Testis (tissue), 3 donors: ENCODE measurements around the gene ATG7. TPM values are rescaled to one million over a fixed set of nuclear protein-coding genes. Genes with fewer than 3 reads are reported as not detected.

ENCODE experiments used
- DNase-seq: peaks from one replicate; pipeline ENCODE4 v3.0.0-alpha.2; 2019
- H3K27ac ChIP-seq, 2 donors: fragments of 200-600 bp; sonication (generic); one replicate each; pipeline ENCODE4 v1.5.1; 2019
- H3K27me3 ChIP-seq: fragments of 200-600 bp; sonication (generic); one replicate; pipeline ENCODE4 v1.5.1; 2019
- H3K36me3 ChIP-seq: fragments of 200-600 bp; sonication (generic); one replicate; pipeline ENCODE4 v1.5.1; 2017; ENCODE audit warnings: low read depth; ENCODE audit errors: missing control alignments
- H3K4me1 ChIP-seq: fragments of 200-600 bp; sonication (generic); one replicate; pipeline ENCODE4 v1.5.1; 2019
- H3K4me3 ChIP-seq, 2 donors: fragments of 200-600 bp; sonication (generic); one replicate each; pipeline ENCODE4 v1.5.1; 2017 to 2019
- H3K9me3 ChIP-seq: fragments of 200-600 bp; sonication (generic); one replicate; pipeline ENCODE4 v1.5.1; 2017
- POLR2A ChIP-seq: fragments of 450-650 bp; IDR thresholded peaks from one replicate; pipeline ENCODE4 v1.6.1; 2017; ENCODE audit warnings: antibody characterized with exemption, mild to moderate bottlenecking, moderate library complexity
- WGBS, 2 donors: methylation state at CpG; one replicate each; pipeline ENCODE4 v1.1.5; 2018; 5-methylcytosine and 5-hydroxymethylcytosine counted together
- intact Hi-C: fragments of 100-400 bp; cut with DNase I; formaldehyde crosslinking; loops from one replicate; pipeline ENCODE4 v1.15.1; 2023; ENCODE audit warnings: low total_unique reads
- polyA plus RNA-seq: library from polyadenylated mRNA; stranded (reverse); fragments of 350-450 nt; fragmentation: Illumina TruSeq; extraction: RNeasy Lipid Tissue Mini Kit (QIAGEN cat#74804); gene quantifications from one replicate; pipeline ENCODE4 v1.2.3, GENCODE V29; 2014; ENCODE audit warnings: low read depth, low replicate concordance; ENCODE audit not compliant: insufficient read depth
- total RNA-seq, 2 donors: library from RNA; depleted of rRNA; stranded (reverse); fragments of >200 nt; gene quantifications; one replicate each; pipeline ENCODE4 v1.2.3, GENCODE V29; 2016
- TF ChIP-seq, protein P1 (sequence below), 3 experiments: fragments of 450-650 bp in 2 of 3; fragments of 200-600 bp in 1 of 3; sonication (generic) in 1 of 3; IDR thresholded peaks; one replicate each; pipeline ENCODE4 v1.5.1; 2016 to 2019; ENCODE audit warnings: antibody characterized with exemption in 3 of 3, mild to moderate bottlenecking in 2 of 3, moderate library complexity in 1 of 3

ATG7 gene
- total and polyA plus RNA-seq, 3 donors from 2014 or later: 52.9 to 95.4 (median 86.0) TPM

DNA sequence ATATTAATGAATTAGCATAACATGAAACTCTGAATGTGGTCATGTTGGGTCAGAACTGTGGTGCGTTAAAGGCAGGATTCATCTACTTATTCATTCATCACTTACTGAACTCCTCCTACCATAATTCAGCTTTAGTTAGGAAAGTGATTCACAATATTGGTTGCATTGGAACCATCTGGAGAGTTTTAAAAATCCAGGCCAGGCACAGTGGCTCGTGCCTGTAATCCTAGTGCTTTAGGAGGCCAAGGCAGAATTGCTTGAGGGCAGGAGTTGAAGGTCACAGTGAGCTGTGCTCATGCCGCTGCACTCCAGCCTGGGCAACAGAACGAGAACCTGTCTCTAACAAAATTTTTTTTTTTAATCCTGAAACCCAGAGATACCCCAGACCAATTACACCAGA is 44.2 kb upstream of the ATG7 start:
- peak; percentile 38 for DNase-seq
- intact Hi-C loops: no loop called here
- Histone ChIP-seq H3K27ac (no peak overlapping the region), H3K27me3 (no peaks in the 10 kb centered on the region), H3K4me1 (peaks cover 9% of the 10 kb centered on the region), H3K36me3 (no peaks in the 10 kb centered on the region), H3K4me3 (no peak overlapping the region), H3K9me3 (no peaks in the 10 kb centered on the region)
- TF ChIP-seq, protein P1, sequence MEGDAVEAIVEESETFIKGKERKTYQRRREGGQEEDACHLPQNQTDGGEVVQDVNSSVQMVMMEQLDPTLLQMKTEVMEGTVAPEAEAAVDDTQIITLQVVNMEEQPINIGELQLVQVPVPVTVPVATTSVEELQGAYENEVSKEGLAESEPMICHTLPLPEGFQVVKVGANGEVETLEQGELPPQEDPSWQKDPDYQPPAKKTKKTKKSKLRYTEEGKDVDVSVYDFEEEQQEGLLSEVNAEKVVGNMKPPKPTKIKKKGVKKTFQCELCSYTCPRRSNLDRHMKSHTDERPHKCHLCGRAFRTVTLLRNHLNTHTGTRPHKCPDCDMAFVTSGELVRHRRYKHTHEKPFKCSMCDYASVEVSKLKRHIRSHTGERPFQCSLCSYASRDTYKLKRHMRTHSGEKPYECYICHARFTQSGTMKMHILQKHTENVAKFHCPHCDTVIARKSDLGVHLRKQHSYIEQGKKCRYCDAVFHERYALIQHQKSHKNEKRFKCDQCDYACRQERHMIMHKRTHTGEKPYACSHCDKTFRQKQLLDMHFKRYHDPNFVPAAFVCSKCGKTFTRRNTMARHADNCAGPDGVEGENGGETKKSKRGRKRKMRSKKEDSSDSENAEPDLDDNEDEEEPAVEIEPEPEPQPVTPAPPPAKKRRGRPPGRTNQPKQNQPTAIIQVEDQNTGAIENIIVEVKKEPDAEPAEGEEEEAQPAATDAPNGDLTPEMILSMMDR (IDR thresholded peaks at IDR 0.05): no peak
- no peak for TF ChIP-seq POLR2A
- WGBS, 2 donors: 21 to 50% methylated on average over 4 of the region's 4 CpGs

DNA sequence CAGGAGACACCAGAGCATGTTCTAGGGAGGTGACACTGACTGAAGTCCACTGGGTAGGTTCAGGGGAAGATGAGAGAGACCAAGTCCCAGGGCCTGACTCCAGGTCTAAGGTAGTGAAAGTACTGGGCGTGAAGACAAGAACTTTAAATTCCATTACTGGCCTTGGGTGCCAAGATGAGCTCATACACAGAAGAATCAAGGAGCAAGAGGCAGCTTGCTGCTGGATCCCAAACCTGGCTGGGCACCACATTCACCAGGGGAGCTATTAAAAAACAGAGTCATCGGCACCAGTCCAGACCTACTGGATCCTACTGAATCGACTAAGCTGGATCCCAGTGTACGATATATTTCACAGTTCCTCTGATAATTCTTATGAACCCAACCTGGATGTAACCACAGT is 42.1 kb upstream of the ATG7 start:
- TF ChIP-seq, protein P1 (IDR thresholded peaks at IDR 0.05): no peak
- no peak for TF ChIP-seq POLR2A
- H3K27ac ChIP-seq: no peak overlapping the region
- DNase-seq: no peak
- peaks cover 9% of the 10 kb centered on the region for H3K4me1 ChIP-seq
- H3K36me3 ChIP-seq: no peaks in the 10 kb centered on the region
- no peak overlapping the region for H3K4me3 ChIP-seq
- H3K27me3 ChIP-seq: no peaks in the 10 kb centered on the region
- 94 to 100% methylated on average over 4 of the region's 4 CpGs for WGBS, 2 donors
- intact Hi-C loops: no loop called here
- H3K9me3 ChIP-seq: no peaks in the 10 kb centered on the region

DNA sequence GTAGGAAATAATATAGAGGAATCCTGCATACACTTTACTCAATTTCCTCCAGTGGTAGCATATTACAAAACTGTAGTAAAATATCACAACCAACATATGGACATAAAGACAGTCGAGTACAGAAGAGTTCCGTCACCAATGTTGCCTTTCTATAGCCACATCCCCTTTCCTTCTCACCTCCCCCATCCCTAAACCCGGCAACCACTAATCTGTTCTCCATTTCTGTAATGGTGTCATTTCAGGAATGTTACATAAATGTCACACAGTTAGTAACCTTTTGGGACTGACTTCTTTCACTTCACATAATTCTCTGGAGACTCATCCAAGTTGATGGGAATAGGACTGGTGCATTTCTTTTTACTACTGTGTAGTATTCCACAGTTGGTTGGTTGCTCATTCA is 41.4 kb upstream of the ATG7 start:
- H3K27me3 ChIP-seq: no peaks in the 10 kb centered on the region
- no peak overlapping the region for H3K27ac ChIP-seq
- no peak for DNase-seq
- H3K4me1 ChIP-seq: peaks cover 9% of the 10 kb centered on the region
- H3K9me3 ChIP-seq: no peaks in the 10 kb centered on the region
- WGBS, 2 donors: 74% methylated on average over 3 of the region's 3 CpGs
- H3K4me3 ChIP-seq: no peak overlapping the region
- no peaks in the 10 kb centered on the region for H3K36me3 ChIP-seq
- no peak for TF ChIP-seq POLR2A
- TF ChIP-seq, protein P1 (IDR thresholded peaks at IDR 0.05): no peak
- intact Hi-C loops: no loop called here

GRCh38 chr3:11235385-11235784 is 36.8 kb upstream of the ATG7 start:
- Histone ChIP-seq H3K36me3 (no peaks in the 10 kb centered on the region), H3K27ac (no peak overlapping the region), H3K4me3 (no peak overlapping the region), H3K9me3 (no peaks in the 10 kb centered on the region), H3K4me1 (no peaks in the 10 kb centered on the region), H3K27me3 (no peaks in the 10 kb centered on the region)
- WGBS, 2 donors: 88 to 90% methylated on average over 8 of the region's 8 CpGs
- no peak for DNase-seq
- intact Hi-C loops: no loop called here
- TF ChIP-seq, protein P1 (IDR thresholded peaks at IDR 0.05): no peak
- TF ChIP-seq POLR2A: no peak

DNA sequence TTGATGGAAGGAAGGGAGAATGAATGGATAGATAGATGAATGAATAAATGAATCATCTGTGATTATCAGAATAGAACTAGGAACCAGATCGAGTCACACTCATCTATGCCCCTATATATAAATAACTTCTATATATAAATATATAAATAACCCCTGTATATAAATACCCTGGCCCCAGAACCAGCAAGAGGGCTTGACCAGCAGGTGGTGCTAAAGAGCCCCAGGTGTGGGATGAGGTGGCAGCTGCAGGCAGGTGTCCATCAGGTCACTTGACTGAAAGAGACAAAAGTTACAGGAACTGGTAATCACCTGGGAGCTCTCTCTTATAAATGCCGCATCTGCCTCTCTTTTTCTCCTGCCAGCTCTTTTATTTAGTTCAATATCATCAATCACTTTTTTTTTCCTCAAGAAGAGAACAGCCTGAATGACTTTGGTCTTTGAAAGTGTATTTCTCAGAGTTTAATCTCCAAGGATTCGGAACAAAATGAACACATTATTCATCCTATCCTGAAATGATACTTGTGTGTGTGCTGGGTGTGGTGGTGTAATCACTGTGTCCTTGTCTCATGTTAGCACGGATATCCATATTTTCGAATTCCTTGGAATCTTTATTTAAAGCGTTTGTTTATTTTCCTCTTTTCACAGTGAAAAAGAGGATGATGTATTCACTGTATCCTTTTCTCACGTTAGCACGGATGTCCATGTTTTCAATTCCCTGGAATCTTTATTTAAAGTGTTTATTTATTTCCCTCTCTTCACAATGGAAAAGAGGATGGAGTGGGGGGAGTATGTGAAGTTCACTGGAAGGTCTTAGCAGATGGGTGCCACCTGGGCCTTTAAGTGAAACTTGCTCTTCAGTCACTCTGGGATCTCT is 35.4 kb upstream of the ATG7 start:
- WGBS, 2 donors: 23 to 35% methylated on average over 8 of the region's 8 CpGs
- Histone ChIP-seq H3K4me1 (no peaks in the 10 kb centered on the region), H3K27ac (no peak overlapping the region), H3K4me3 (no peak overlapping the region), H3K9me3 (no peaks in the 10 kb centered on the region), H3K27me3 (no peaks in the 10 kb centered on the region), H3K36me3 (no peaks in the 10 kb centered on the region)
- intact Hi-C loops: no loop called here
- no peak for TF ChIP-seq POLR2A
- TF ChIP-seq, protein P1 (IDR thresholded peaks at IDR 0.05): peak in 2 of 3 experiments; percentile 41 to 78
- DNase-seq: peak; percentile 74
